ENCODE data around the gene DMAC2.

The DMAC2 gene

DNA sequence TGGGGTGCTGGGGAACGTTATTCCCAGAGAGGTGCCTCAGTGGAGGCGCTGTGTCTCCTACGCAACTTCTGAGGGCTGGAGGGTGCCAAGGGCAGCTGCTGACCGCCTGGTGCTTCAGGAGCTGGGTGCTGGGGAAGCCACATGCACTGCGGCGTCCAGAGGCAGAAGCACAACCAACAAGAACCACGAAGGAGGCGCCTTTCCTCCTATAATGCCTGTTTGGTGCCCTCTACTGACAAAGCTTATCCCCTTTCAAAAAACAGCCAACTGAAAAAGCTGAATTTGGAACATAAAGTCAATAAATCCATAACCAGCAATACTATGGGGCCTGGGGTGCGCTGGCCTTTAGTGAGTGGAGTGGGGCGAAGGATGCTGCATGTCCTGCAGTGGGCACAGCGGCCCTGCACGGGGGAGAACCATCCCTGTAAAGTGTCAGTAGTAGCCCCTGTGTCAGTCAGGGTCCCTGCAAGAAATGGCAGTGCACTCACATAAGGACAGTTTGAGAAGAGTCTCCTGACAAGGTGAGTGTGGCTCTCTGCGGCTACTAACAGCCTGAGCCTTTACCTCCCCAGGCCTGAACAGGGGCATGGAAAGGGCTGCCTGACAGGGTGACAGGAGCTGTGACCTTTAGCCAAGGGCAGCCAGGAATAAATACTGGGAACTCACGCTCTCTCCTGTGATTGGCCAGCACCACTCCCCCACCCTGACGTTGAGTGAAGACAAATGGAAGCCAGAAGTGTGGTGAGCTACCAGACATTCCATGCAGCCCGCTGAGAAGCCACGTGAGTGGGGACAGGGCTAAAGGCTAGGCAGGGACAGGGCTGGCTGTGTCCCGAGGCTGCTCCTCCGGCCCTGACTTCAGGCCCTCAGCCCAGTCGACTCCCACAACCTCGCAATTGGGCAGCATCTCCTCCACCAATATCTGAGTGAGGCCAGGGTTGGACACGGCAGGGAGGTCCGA, 8.0 kb downstream of the DMAC2 start:
- DNase-seq (ENCODE audit: low read depth): no peak
- no peak overlapping the region for H3K4me3 ChIP-seq (ENCODE audit: low read depth, low read length)
- TF ChIP-seq, protein P1, sequence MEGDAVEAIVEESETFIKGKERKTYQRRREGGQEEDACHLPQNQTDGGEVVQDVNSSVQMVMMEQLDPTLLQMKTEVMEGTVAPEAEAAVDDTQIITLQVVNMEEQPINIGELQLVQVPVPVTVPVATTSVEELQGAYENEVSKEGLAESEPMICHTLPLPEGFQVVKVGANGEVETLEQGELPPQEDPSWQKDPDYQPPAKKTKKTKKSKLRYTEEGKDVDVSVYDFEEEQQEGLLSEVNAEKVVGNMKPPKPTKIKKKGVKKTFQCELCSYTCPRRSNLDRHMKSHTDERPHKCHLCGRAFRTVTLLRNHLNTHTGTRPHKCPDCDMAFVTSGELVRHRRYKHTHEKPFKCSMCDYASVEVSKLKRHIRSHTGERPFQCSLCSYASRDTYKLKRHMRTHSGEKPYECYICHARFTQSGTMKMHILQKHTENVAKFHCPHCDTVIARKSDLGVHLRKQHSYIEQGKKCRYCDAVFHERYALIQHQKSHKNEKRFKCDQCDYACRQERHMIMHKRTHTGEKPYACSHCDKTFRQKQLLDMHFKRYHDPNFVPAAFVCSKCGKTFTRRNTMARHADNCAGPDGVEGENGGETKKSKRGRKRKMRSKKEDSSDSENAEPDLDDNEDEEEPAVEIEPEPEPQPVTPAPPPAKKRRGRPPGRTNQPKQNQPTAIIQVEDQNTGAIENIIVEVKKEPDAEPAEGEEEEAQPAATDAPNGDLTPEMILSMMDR (IDR thresholded peaks at IDR 0.05; ENCODE audit: control insufficient read depth, extremely low read depth, insufficient read depth): no peak

GRCh38 chr19:41430922-41431321, 8.8 kb downstream of the DMAC2 start:
- TF ChIP-seq, protein P1 (IDR thresholded peaks at IDR 0.05; ENCODE audit: control insufficient read depth, extremely low read depth, insufficient read depth): no peak
- no peak for DNase-seq (ENCODE audit: low read depth)
- no peak overlapping the region for H3K4me3 ChIP-seq (ENCODE audit: low read depth, low read length)

DNA sequence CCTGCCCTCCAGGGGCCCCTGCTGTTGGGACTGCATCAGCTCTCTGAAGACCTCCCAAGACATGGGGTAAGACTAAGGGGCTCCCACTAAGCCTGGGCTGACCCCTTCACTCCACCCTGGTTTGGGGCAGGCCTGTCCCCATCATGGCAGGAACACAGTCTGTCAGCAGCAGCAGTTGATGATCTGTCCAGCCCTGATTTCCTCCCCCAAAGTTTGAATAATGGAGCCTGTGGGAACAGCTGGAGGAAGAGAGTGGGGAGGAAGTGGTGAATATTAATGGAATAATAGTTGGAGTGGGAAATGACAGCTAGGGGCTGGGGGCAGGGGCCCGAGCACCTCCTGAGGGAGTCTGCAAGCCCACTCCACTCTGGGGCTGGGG, 11.2 kb downstream of the DMAC2 start:
- H3K4me3 ChIP-seq (ENCODE audit: low read depth, low read length): no peak overlapping the region
- no peak for DNase-seq (ENCODE audit: low read depth)
- TF ChIP-seq, protein P1 (IDR thresholded peaks at IDR 0.05; ENCODE audit: control insufficient read depth, extremely low read depth, insufficient read depth): no peak

DNA sequence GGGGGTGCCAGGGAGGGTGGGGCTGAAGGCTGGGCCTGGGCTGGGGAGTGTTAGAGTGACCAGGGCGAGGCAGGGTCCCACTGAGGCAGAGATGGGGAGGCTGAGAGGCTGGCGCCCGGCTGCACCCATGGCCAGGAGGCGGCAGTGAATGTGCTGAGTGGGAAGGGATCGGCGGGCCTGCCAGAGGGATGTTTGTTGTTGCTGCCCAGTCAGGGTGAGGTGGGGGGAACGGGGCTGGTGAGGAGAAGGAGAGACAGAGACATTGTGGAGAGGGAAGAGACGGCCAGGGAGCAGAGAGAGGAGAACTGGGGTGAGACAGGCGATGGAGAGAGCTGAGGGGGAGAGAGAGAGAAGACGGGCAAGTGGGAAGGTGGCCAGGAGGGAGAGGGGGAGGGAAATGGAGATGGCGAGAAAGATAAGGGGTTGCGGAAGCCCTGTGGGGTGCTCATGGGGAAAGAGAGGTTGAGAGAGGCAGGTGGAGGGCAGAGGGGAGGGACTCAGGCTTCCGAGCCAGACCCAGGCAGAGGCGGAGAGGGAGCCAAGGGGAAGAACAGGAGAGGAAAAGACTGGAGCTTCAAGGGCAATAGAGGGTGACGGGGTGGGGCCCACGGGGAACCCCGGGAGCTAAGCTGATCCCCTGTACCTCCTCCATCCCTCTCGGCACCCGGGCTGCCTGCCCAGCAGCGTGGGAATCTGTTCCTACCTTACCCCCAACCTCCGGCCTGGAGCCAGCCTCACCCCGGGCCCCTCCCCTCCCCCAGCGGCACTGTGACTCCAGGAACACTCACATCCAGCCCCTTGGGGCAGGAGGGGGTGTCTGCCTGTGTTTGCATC, 11.8 kb downstream of the DMAC2 start:
- H3K4me3 ChIP-seq (ENCODE audit: low read depth, low read length): no peak overlapping the region
- DNase-seq (ENCODE audit: low read depth): no peak
- TF ChIP-seq, protein P1 (IDR thresholded peaks at IDR 0.05; ENCODE audit: control insufficient read depth, extremely low read depth, insufficient read depth): no peak

- no peak for DNase-seq (ENCODE audit: low read depth)
- TF ChIP-seq, protein P1 (IDR thresholded peaks at IDR 0.05; ENCODE audit: control insufficient read depth, extremely low read depth, insufficient read depth): no peak
- H3K4me3 ChIP-seq (ENCODE audit: low read depth, low read length): no peak within 1 kb of the TSS
Measured at GRCh38 chr19:41426952-41427646, 12.6 kb downstream of the DMAC2 start, which contains the start of gene B3GNT8. B3GNT8 (minus strand) TSS chr19:41427374; CDS start chr19:41426778, 596 bp downstream.

- no peak overlapping the region for H3K4me3 ChIP-seq (ENCODE audit: low read depth, low read length)
- TF ChIP-seq, protein P1 (IDR thresholded peaks at IDR 0.05; ENCODE audit: control insufficient read depth, extremely low read depth, insufficient read depth): no peak
- DNase-seq (ENCODE audit: low read depth): no peak
Measured at GRCh38 chr19:41426116-41426841, 13.4 kb downstream of the DMAC2 start.

Measured in LNCaP clone FGC (cell line).